Measurements from ENCODE around the gene GTPBP6. TPM values are rescaled to one million over a fixed set of nuclear protein-coding genes. Genes with fewer than 3 reads are reported as not detected.

GTPBP6 gene
- total RNA-seq, 1 donor from 2014 or later, result 47.2 TPM

- no peak overlapping the region for H3K27ac Mint-ChIP-seq (ENCODE audit: unreplicated experiment)
- H3K4me1 Mint-ChIP-seq (ENCODE audit: unreplicated experiment), result peaks cover 7% of the 10 kb centered on the region
- H3K27me3 Mint-ChIP-seq (ENCODE audit: unreplicated experiment), result peaks cover 33% of the 10 kb centered on the region
These were observed 17.2 kb upstream of the GTPBP6 start for GRCh38 chrX:335758-336155.

GRCh38 chrX:334971-335757, 16.6 kb upstream of the GTPBP6 start:
- H3K9me3 Mint-ChIP-seq (ENCODE audit: unreplicated experiment), result no peaks in the 10 kb centered on the region
- no peak for TF ChIP-seq CTCF (IDR thresholded peaks at IDR 0.05; ENCODE audit: unreplicated experiment)
- DNase-seq (ENCODE audit: low spot score), result no peak
- peaks cover 19% of the 10 kb centered on the region for H3K36me3 Mint-ChIP-seq (ENCODE audit: low read depth, unreplicated experiment)
- H3K27me3 Mint-ChIP-seq (ENCODE audit: unreplicated experiment), result peaks cover 33% of the 10 kb centered on the region
- H3K4me1 Mint-ChIP-seq (ENCODE audit: unreplicated experiment), result peaks cover 7% of the 10 kb centered on the region
- H3K27ac Mint-ChIP-seq (ENCODE audit: unreplicated experiment), result peak overlapping the region; percentile 5
- H3K4me3 Mint-ChIP-seq (ENCODE audit: unreplicated experiment), result no peak overlapping the region

More at GRCh38 chrX:335758-336155, 17.2 kb upstream of the GTPBP6 start:
- Mint-ChIP-seq H3K36me3 (ENCODE audit: low read depth, unreplicated experiment) (peaks cover 19% of the 10 kb centered on the region), H3K9me3 (ENCODE audit: unreplicated experiment) (no peaks in the 10 kb centered on the region), H3K4me3 (ENCODE audit: unreplicated experiment) (no peak overlapping the region)
- no peak for DNase-seq (ENCODE audit: low spot score)
- no peak for TF ChIP-seq CTCF (IDR thresholded peaks at IDR 0.05; ENCODE audit: unreplicated experiment)

- TF ChIP-seq CTCF (IDR thresholded peaks at IDR 0.05; ENCODE audit: unreplicated experiment), result no peak
- Mint-ChIP-seq H3K27me3 (ENCODE audit: unreplicated experiment) (peaks cover 34% of the 10 kb centered on the region), H3K4me1 (ENCODE audit: unreplicated experiment) (peaks cover 7% of the 10 kb centered on the region), H3K9me3 (ENCODE audit: unreplicated experiment) (no peaks in the 10 kb centered on the region), H3K27ac (ENCODE audit: unreplicated experiment) (no peak overlapping the region), H3K36me3 (ENCODE audit: low read depth, unreplicated experiment) (peaks cover 19% of the 10 kb centered on the region), H3K4me3 (ENCODE audit: unreplicated experiment) (no peak overlapping the region)
- DNase-seq (ENCODE audit: low spot score), result no peak
These were observed 15.8 kb upstream of the GTPBP6 start for GRCh38 chrX:334331-334891.

GRCh38 chrX:333611-334311, 15.2 kb upstream of the GTPBP6 start:
- no peak for TF ChIP-seq CTCF (IDR thresholded peaks at IDR 0.05; ENCODE audit: unreplicated experiment)
- no peak overlapping the region for H3K27ac Mint-ChIP-seq (ENCODE audit: unreplicated experiment)
- peaks cover 34% of the 10 kb centered on the region for H3K27me3 Mint-ChIP-seq (ENCODE audit: unreplicated experiment)
- peaks cover 19% of the 10 kb centered on the region for H3K36me3 Mint-ChIP-seq (ENCODE audit: low read depth, unreplicated experiment)
- peaks cover 7% of the 10 kb centered on the region for H3K4me1 Mint-ChIP-seq (ENCODE audit: unreplicated experiment)
- no peak overlapping the region for H3K4me3 Mint-ChIP-seq (ENCODE audit: unreplicated experiment)
- no peaks in the 10 kb centered on the region for H3K9me3 Mint-ChIP-seq (ENCODE audit: unreplicated experiment)
- no peak for DNase-seq (ENCODE audit: low spot score)
